K562 (cell line): Measurements from ENCODE around the gene CSTPP1.

ENCODE experiments used
- GABPB1 ChIP-seq: sonication (generic); formaldehyde crosslinking; IDR thresholded peaks from 2 replicates; pipeline ENCODE4 v1.8.0; 2022; ENCODE audit warnings: mild to moderate bottlenecking, missing genetic modification reagents
- NFXL1 ChIP-seq: fragments of 450-650 bp; formaldehyde crosslinking; IDR thresholded peaks from 2 replicates; pipeline ENCODE4 v1.4.0; 2021; ENCODE audit warnings: mild to moderate bottlenecking
- TRIM24 ChIP-seq, 2 experiments: fragments of 450-650 bp; IDR thresholded peaks; 2 replicates each; pipeline ENCODE4 v1.6.1; 2016
- TF ChIP-seq, protein P1 (sequence below): fragments of 450-650 bp; IDR thresholded peaks from 2 replicates; pipeline ENCODE4 v1.6.1; 2016; ENCODE audit warnings: low read depth, mild to moderate bottlenecking, moderate library complexity

- TF ChIP-seq, protein P1, sequence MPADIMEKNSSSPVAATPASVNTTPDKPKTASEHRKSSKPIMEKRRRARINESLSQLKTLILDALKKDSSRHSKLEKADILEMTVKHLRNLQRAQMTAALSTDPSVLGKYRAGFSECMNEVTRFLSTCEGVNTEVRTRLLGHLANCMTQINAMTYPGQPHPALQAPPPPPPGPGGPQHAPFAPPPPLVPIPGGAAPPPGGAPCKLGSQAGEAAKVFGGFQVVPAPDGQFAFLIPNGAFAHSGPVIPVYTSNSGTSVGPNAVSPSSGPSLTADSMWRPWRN, result no peak
- TF ChIP-seq TRIM24 (IDR thresholded peaks at IDR 0.05) (no peak), NFXL1 (CRISPR knock-in tag) (no peak), GABPB1 (CRISPR knock-in tag) (no peak)
Observed at GRCh38 chr11:47160753-47161133, 224.2 kb downstream of the CSTPP1 start.
